ENCODE data around the gene P2RY10.

Gene P2RY10

GRCh38 chrX:78931814-78932213 lies 13.4 kb upstream of the P2RY10 start:
- Histone ChIP-seq H3K9me3 (ENCODE audit: insufficient read depth, low read length) (no peaks in the 10 kb centered on the region), H3K36me3 (ENCODE audit: low read length) (no peaks in the 10 kb centered on the region), H3K4me2 (ENCODE audit: low read depth, low read length, poor library complexity, severe bottlenecking) (no peak overlapping the region), H3K27ac (ENCODE audit: low read depth, low read length) (no peak overlapping the region), H4K20me1 (ENCODE audit: low read depth, low read length) (no peaks in the 10 kb centered on the region), H3K9ac (ENCODE audit: low read length) (no peak overlapping the region), H3K79me2 (ENCODE audit: insufficient read depth, low read length) (no peaks in the 10 kb centered on the region), H3K4me3 (ENCODE audit: insufficient read depth, low read length, poor library complexity, severe bottlenecking) (no peak overlapping the region), H3K9me2 (replicated peaks; ENCODE audit: insufficient read depth, low read length) (no peaks in the 10 kb centered on the region), H3K27me3 (ENCODE audit: low read length) (no peaks in the 10 kb centered on the region), H3F3A (ENCODE audit: insufficient read depth) (no peaks in the 10 kb centered on the region), H2AFZ (ENCODE audit: low read depth, low read length, severe bottlenecking) (no peak overlapping the region)
- TF ChIP-seq CTCF (IDR thresholded peaks at IDR 0.05; ENCODE audit: insufficient read depth, low read length, poor library complexity, severe bottlenecking) (no peak), EZH2phosphoT487 (conservative IDR thresholded peaks at IDR 0.05; ENCODE audit: low read length) (no peak)

GRCh38 chrX:78934866-78935265 lies 10.3 kb upstream of the P2RY10 start:
- H4K20me1 ChIP-seq (ENCODE audit: low read depth, low read length): no peaks in the 10 kb centered on the region
- no peak overlapping the region for H3K4me3 ChIP-seq (ENCODE audit: insufficient read depth, low read length, poor library complexity, severe bottlenecking)
- H3K9ac ChIP-seq (ENCODE audit: low read length): no peak overlapping the region
- no peaks in the 10 kb centered on the region for H3K27me3 ChIP-seq (ENCODE audit: low read length)
- H3K9me2 ChIP-seq (replicated peaks; ENCODE audit: insufficient read depth, low read length): no peaks in the 10 kb centered on the region
- H3K4me2 ChIP-seq (ENCODE audit: low read depth, low read length, poor library complexity, severe bottlenecking): no peak overlapping the region
- no peaks in the 10 kb centered on the region for H3F3A ChIP-seq (ENCODE audit: insufficient read depth)
- H3K36me3 ChIP-seq (ENCODE audit: low read length): no peaks in the 10 kb centered on the region
- no peak overlapping the region for H2AFZ ChIP-seq (ENCODE audit: low read depth, low read length, severe bottlenecking)
- TF ChIP-seq CTCF (IDR thresholded peaks at IDR 0.05; ENCODE audit: insufficient read depth, low read length, poor library complexity, severe bottlenecking) (no peak), EZH2phosphoT487 (conservative IDR thresholded peaks at IDR 0.05; ENCODE audit: low read length) (no peak)
- no peaks in the 10 kb centered on the region for H3K79me2 ChIP-seq (ENCODE audit: insufficient read depth, low read length)
- H3K9me3 ChIP-seq (ENCODE audit: insufficient read depth, low read length): no peaks in the 10 kb centered on the region
- H3K27ac ChIP-seq (ENCODE audit: low read depth, low read length): no peak overlapping the region

- no peak overlapping the region for H3K4me3 ChIP-seq (ENCODE audit: insufficient read depth, low read length, poor library complexity, severe bottlenecking)
- H4K20me1 ChIP-seq (ENCODE audit: low read depth, low read length): no peaks in the 10 kb centered on the region
- no peak overlapping the region for H2AFZ ChIP-seq (ENCODE audit: low read depth, low read length, severe bottlenecking)
- no peak for TF ChIP-seq EZH2phosphoT487 (conservative IDR thresholded peaks at IDR 0.05; ENCODE audit: low read length)
- TF ChIP-seq CTCF (IDR thresholded peaks at IDR 0.05; ENCODE audit: insufficient read depth, low read length, poor library complexity, severe bottlenecking): no peak
- H3K79me2 ChIP-seq (ENCODE audit: insufficient read depth, low read length): no peaks in the 10 kb centered on the region
- no peaks in the 10 kb centered on the region for H3K9me3 ChIP-seq (ENCODE audit: insufficient read depth, low read length)
- peaks cover 5% of the 10 kb centered on the region; the same call in 1 of the 2 replicates for H3F3A ChIP-seq (ENCODE audit: insufficient read depth)
- no peaks in the 10 kb centered on the region for H3K36me3 ChIP-seq (ENCODE audit: low read length)
- H3K9ac ChIP-seq (ENCODE audit: low read length): no peak overlapping the region
- no peak overlapping the region for H3K4me2 ChIP-seq (ENCODE audit: low read depth, low read length, poor library complexity, severe bottlenecking)
- H3K27me3 ChIP-seq (ENCODE audit: low read length): no peaks in the 10 kb centered on the region
- H3K27ac ChIP-seq (ENCODE audit: low read depth, low read length): no peak overlapping the region
- no peaks in the 10 kb centered on the region for H3K9me2 ChIP-seq (replicated peaks; ENCODE audit: insufficient read depth, low read length)
Observed at GRCh38 chrX:78944351-78944750, 840 bp upstream of the P2RY10 start.
